Thyroid gland (tissue), 4 donors: ENCODE results near the gene CMPK1.

Source experiments
- CTCF ChIP-seq, 6 experiments: fragments of 200-600 bp in 3 of 6; fragments of 450-650 bp in 3 of 6; sonication (generic) in 3 of 6; IDR thresholded peaks; one replicate each; pipeline ENCODE4 v1.5.1; 2016 to 2019; ENCODE audit warnings: antibody characterized with exemption in 6 of 6, mild to moderate bottlenecking in 2 of 6, inconsistent platforms in 1 of 6, moderate library complexity in 1 of 6
- POLR2A ChIP-seq, 2 donors: fragments of 450-650 bp; IDR thresholded peaks; one replicate each; pipeline ENCODE4 v1.6.1; 2017; ENCODE audit warnings: antibody characterized with exemption in 2 of 2, mild to moderate bottlenecking in 2 of 2, moderate library complexity in 1 of 2

DNA sequence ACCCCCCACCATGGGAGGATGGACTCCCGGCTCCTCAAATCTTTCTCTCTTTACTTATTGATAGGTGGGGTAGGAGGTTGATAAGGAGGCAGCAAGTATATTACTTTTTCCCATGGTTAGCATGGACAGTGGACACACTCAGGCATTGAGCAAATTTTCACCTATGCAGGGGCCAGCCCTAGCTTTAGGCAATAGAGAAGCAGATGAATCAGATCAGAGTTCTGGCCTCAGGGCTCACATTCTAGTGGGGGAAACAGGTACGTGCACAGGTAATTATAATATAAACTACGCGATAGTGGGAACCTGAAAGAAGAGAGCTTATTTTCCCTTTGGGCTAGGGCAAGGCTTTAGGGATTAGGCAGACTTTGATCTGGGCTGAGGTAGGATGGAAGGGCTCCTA lies 69.0 kb downstream of the CMPK1 start:
- TF ChIP-seq CTCF (IDR thresholded peaks at IDR 0.05) (no peak), POLR2A (IDR thresholded peaks at IDR 0.05) (no peak)
